SU-DHL-6 (cell line): ENCODE results near the gene FBXL15.

Source experiments
- EZH2phosphoT487 ChIP-seq: fragments of 200-600 bp; sonication (generic), shearing (Covaris generic); conservative IDR thresholded peaks from 2 replicates; pipeline ENCODE4 v1.6.1; 2018; ENCODE audit warnings: mild to moderate bottlenecking, antibody characterized with exemption, low read length, moderate library complexity, mixed read lengths
- TF ChIP-seq, protein P1 (sequence below): fragments of 200-600 bp; sonication (generic); IDR thresholded peaks from one replicate; pipeline ENCODE4 v1.5.1; 2017; ENCODE audit warnings: antibody characterized with exemption, mild to moderate bottlenecking, low read length, moderate library complexity; ENCODE audit not compliant: insufficient read depth, poor library complexity, severe bottlenecking

DNA sequence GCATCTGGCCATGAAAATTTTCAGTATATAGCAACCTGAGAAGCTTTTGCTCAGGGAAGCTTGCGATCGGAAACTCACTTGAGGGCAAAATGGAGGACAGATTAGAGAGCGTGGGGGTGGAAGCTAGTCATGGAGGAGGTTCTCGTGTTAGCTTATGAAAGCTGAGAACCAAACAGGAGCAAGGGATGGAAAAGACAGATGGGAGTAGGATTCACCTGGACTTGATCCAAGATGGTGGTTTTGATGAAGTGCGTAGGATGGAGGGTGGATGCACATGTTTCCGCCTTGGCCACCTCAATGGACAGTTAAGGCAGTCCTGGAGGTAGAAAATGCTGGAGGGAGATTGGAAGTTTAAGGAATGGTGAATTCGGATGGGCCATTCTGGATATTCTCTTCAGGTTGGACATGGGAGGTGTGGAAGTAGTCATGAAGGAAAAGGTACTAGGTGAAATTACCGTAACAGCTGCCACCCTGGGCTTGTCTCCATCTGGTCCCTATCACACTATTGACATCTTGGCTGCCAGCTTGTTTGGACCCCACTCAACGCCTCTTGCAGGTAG, 37.0 kb downstream of the FBXL15 start:
- TF ChIP-seq EZH2phosphoT487 = no peak
- TF ChIP-seq, protein P1, sequence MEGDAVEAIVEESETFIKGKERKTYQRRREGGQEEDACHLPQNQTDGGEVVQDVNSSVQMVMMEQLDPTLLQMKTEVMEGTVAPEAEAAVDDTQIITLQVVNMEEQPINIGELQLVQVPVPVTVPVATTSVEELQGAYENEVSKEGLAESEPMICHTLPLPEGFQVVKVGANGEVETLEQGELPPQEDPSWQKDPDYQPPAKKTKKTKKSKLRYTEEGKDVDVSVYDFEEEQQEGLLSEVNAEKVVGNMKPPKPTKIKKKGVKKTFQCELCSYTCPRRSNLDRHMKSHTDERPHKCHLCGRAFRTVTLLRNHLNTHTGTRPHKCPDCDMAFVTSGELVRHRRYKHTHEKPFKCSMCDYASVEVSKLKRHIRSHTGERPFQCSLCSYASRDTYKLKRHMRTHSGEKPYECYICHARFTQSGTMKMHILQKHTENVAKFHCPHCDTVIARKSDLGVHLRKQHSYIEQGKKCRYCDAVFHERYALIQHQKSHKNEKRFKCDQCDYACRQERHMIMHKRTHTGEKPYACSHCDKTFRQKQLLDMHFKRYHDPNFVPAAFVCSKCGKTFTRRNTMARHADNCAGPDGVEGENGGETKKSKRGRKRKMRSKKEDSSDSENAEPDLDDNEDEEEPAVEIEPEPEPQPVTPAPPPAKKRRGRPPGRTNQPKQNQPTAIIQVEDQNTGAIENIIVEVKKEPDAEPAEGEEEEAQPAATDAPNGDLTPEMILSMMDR = no peak
